ENCODE results near the gene LRRTM4.

DNA sequence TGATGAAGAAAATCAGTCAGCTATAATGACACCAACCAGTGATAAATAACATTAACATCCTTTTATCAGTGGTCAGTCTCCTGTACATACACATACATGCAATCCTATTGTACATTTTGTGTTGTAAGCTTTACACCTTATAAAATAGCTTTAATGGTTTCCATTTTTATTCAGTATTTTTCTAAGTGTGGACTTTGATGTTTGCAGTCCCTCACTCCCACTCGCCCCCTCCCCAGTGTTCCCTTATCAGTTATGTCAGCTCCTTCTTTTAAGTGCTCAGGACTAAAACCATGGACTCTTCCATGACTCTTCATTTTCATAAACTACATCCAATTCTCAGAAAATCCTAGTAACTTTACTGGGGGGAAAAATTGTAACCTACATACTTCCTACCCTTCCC is 713.0 kb downstream of the LRRTM4 start:
- TF ChIP-seq EP300 (IDR thresholded peaks at IDR 0.05) (no peak), POLR2AphosphoS5 (IDR thresholded peaks at IDR 0.05) (no peak), POLR2A (IDR thresholded peaks at IDR 0.05) (no peak)
- TF ChIP-seq, protein P1, sequence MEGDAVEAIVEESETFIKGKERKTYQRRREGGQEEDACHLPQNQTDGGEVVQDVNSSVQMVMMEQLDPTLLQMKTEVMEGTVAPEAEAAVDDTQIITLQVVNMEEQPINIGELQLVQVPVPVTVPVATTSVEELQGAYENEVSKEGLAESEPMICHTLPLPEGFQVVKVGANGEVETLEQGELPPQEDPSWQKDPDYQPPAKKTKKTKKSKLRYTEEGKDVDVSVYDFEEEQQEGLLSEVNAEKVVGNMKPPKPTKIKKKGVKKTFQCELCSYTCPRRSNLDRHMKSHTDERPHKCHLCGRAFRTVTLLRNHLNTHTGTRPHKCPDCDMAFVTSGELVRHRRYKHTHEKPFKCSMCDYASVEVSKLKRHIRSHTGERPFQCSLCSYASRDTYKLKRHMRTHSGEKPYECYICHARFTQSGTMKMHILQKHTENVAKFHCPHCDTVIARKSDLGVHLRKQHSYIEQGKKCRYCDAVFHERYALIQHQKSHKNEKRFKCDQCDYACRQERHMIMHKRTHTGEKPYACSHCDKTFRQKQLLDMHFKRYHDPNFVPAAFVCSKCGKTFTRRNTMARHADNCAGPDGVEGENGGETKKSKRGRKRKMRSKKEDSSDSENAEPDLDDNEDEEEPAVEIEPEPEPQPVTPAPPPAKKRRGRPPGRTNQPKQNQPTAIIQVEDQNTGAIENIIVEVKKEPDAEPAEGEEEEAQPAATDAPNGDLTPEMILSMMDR (IDR thresholded peaks at IDR 0.05), result no peak

Data from upper lobe of left lung (tissue), 4 donors.